Right lobe of liver (tissue), 6 donors: Measurements from ENCODE around the gene MSRB1. TPM values are rescaled to one million over a fixed set of nuclear protein-coding genes. Genes with fewer than 3 reads are reported as not detected.
"Not testable (repeated sequence)": the region's sequence is repeated elsewhere in the genome, so short reads cannot be mapped to it uniquely, and the experiment has no call there.

ENCODE experiments used
- ATAC-seq, 4 donors: fragments of 200-7000 bp; cut with Tn5 transposase; one replicate each; pipeline ENCODE4 v1.9.1; 2020; ENCODE audit warnings: mild to moderate bottlenecking in 4 of 4, moderate library complexity in 4 of 4
- DNase-seq, 3 donors: peaks; one replicate each; pipeline ENCODE4 v3.0.0-alpha.2; 2020
- H3K27ac ChIP-seq, 3 donors: fragments of 200-600 bp; one replicate each; pipeline ENCODE4 v1.8.0; 2022
- H3K27me3 ChIP-seq, 2 donors: fragments of 200-600 bp; one replicate each; pipeline ENCODE4 v1.8.0; 2022
- H3K36me3 ChIP-seq, 4 donors: fragments of 200-600 bp; sonication (generic) in 1 of 4; one replicate each; pipeline versions ENCODE4 v1.5.1 to v1.8.0; 2017 to 2022; ENCODE audit warnings: control low read depth in 1 of 4
- H3K4me1 ChIP-seq, 4 donors: fragments of 200-600 bp; sonication (generic) in 1 of 4; one replicate each; pipeline versions ENCODE4 v1.5.1 to v1.8.0; 2017 to 2022; ENCODE audit warnings: control low read depth in 1 of 4
- H3K4me3 ChIP-seq, 3 donors: fragments of 200-600 bp; one replicate each; pipeline ENCODE4 v1.8.0; 2022
- H3K9me3 ChIP-seq, 4 donors: fragments of 200-600 bp; sonication (generic) in 1 of 4; one replicate each; pipeline versions ENCODE4 v1.5.1 to v1.8.0; 2017 to 2022; ENCODE audit warnings: control low read depth in 1 of 4
- CTCF ChIP-seq, 4 donors: fragments of 200-600 bp in 3 of 4; fragments of 450-650 bp in 1 of 4; IDR thresholded peaks; one replicate each; pipeline versions ENCODE4 v1.5.1 to v1.8.0; 2016 to 2022; ENCODE audit warnings: antibody characterized with exemption in 4 of 4, mild to moderate bottlenecking in 2 of 4
- POLR2A ChIP-seq: fragments of 450-650 bp; IDR thresholded peaks from one replicate; pipeline ENCODE4 v1.6.1; 2017; ENCODE audit warnings: antibody characterized with exemption, mild to moderate bottlenecking
- WGBS: methylation state at CpG from one replicate; pipeline ENCODE4 v1.1.6; 2018; ENCODE audit warnings: low coverage, low lambda C conversion rate; ENCODE audit not compliant: insufficient coverage; ENCODE audit errors: missing lambda C conversion rate; 5-methylcytosine and 5-hydroxymethylcytosine counted together
- intact Hi-C, 2 donors: fragments of 100-400 bp; cut with DNase I; formaldehyde crosslinking; loops; one replicate each; pipeline versions ENCODE4 v1.11.2 to v1.14.1; 2022
- total RNA-seq, 6 experiments: library from RNA; depleted of rRNA in 2 of 6; stranded (reverse); fragments of >200 nt in 2 of 6; fragmentation: NEBNext Ultra II Directional in 3 of 6; extraction: Animal tissue kit (Norgen Biotek cat#: 25700) in 3 of 6; gene quantifications; one replicate each; pipeline versions ENCODE4 v1.1.0 to v1.2.4, GENCODE V29; 2016 to 2023
- donor health status: DM: no; HTN: yes; CAD: no.
- donor health status: DM: no; HTN: no; CAD: no.
- donor health status: DM: no; HTN: no; CAD: no.
- donor health status: DM: no; HTN: yes; CAD: no.
- donor health status: DM: no; HTN: yes; CAD: no.

Gene MSRB1
- total RNA-seq, 6 experiments from 2014 or later: 63.4 to 121 (median 98.5) TPM

DNA sequence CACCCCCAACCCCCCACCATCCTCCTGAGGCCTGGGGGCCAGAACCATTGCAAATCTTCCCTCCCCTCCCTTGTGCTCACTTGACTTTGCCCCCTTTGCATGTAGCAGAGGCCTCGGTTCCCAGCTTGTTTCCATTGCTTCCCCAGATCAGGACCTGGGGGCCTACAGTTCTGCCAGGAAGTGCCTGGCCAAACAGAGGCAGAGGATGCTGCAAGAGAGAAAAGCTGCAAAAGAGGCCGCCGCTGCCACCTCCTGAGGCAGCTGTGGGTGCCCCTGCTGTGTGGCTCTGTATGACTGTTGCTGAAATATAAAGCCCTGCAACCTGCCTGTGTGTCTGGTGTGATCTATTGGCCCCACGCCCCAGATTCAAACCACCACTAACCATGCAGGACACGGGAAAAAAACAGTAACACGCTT lies 18.7 kb upstream of the MSRB1 start:
- Histone ChIP-seq H3K27me3 (no peaks in the 10 kb centered on the region), H3K36me3 (peaks cover 0 to 28% (median 4%) of the 10 kb centered on the region in 4 donors), H3K27ac (no peak overlapping the region), H3K4me3 (no peak overlapping the region), H3K9me3 (no peaks in the 10 kb centered on the region), H3K4me1 (peaks cover 0 to 27% (median 4%) of the 10 kb centered on the region in 4 donors)
- no peak for TF ChIP-seq POLR2A
- no peak for TF ChIP-seq CTCF (IDR thresholded peaks at IDR 0.05)
- DNase-seq (no peak), ATAC-seq (no peak)
- intact Hi-C loops: no loop called here
- 70% methylated on average over 4 of the region's 6 CpGs for WGBS

DNA sequence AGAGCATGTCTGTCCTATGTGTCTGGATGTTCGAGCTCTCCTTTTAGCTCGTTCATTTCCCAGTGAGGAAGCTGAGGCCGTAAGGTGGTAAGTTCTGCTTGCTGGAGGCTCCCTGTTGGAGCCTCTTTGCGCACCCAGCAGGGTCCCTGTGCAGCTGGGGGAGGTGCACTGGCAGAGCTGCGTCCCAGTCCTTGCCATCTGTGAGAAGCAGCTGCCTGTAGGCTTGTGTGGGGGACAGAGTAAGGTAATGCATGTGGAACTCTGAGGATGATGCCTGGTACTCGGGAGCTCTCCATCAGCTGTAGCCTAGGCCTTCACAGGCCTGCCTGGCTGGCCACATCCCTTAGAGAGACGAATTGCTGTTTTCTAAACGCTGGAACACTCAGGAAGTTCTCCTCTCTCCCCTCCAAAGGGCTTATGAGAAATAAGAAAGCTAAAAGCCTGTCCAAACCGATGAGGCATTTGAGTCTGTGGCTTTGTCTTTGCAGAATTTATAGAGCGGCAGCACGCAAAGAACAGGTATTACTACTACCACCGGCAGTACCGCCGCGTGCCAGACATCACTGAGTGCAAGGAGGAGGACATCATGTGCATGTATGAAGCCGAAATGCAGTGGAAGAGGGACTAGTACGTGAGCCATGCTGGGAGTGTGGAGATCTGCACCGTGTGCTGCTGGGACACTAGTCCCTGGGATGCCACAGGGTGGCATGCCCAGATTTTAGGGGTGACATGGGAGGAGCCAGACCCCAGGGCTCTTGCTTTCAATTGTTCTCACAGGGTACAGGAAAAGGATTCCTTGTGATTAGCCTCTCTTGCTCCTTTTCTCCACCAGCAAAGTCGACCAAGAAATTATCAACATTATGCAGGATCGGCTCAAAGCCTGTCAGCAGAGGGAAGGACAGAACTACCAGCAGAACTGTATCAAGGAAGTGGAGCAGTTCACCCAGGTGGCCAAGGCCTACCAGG lies 17.9 kb upstream of the MSRB1 start:
- Histone ChIP-seq H3K27ac (no peak overlapping the region), H3K4me1 (peaks cover 0 to 24% (median 4%) of the 10 kb centered on the region in 4 donors), H3K36me3 (peaks cover 0 to 28% (median 4%) of the 10 kb centered on the region in 4 donors), H3K27me3 (no peaks in the 10 kb centered on the region), H3K9me3 (no peaks in the 10 kb centered on the region), H3K4me3 (peak overlapping the region in 2 of 3 donors; percentile 77 to 99)
- intact Hi-C loops: no loop called here
- TF ChIP-seq CTCF (IDR thresholded peaks at IDR 0.05) (no peak), POLR2A (no peak)
- 32% methylated on average over 11 of the region's 20 CpGs for WGBS
- DNase-seq (no peak), ATAC-seq (no peak)

- Histone ChIP-seq H3K27me3 (no peaks in the 10 kb centered on the region), H3K36me3 (peaks cover 0 to 28% (median 4%) of the 10 kb centered on the region in 4 donors), H3K9me3 (no peaks in the 10 kb centered on the region), H3K27ac (peak within 1 kb of the TSS; percentile 65 to 81 (median 79)), H3K4me1 (peaks cover 0 to 19% (median 2%) of the 10 kb centered on the region in 4 donors), H3K4me3 (peak within 1 kb of the TSS; percentile 77 to 99 (median 99))
- DNase-seq: peak; percentile 96
- WGBS: 0% methylated on average over 6 of the region's 79 CpGs
- intact Hi-C loops: no loop called here
- TF ChIP-seq CTCF (IDR thresholded peaks at IDR 0.05) (peak; percentile 51 to 89 (median 84)), POLR2A (peak; percentile 97)
- ATAC-seq: peak; percentile 93 to 98 (median 96)
Measured at GRCh38 chr16:1959269-1960039, 16.5 kb upstream of the MSRB1 start, which contains the start of gene NDUFB10. NDUFB10 (plus strand) TSS chr16:1959538; CDS start chr16:1959625, 87 bp downstream.

- ATAC-seq: peak in 3 of 4 donors; percentile 2 to 21 (median 2)
- TF ChIP-seq CTCF (IDR thresholded peaks at IDR 0.05) (no peak), POLR2A (no peak)
- Histone ChIP-seq H3K4me1 (peaks cover 0 to 17% (median 2%) of the 10 kb centered on the region in 4 donors), H3K27ac (no peak overlapping the region), H3K36me3 (peaks cover 0 to 28% (median 4%) of the 10 kb centered on the region in 4 donors), H3K4me3 (peak overlapping the region in 2 of 3 donors; percentile 77 to 99), H3K27me3 (no peaks in the 10 kb centered on the region), H3K9me3 (no peaks in the 10 kb centered on the region)
- intact Hi-C loops: no loop called here
- 8% methylated on average over 5 of the region's 14 CpGs for WGBS
- peak in 2 of 3 donors; percentile 51 to 68 for DNase-seq
Measured at GRCh38 chr16:1958715-1959268, 15.8 kb upstream of the MSRB1 start.

DNA sequence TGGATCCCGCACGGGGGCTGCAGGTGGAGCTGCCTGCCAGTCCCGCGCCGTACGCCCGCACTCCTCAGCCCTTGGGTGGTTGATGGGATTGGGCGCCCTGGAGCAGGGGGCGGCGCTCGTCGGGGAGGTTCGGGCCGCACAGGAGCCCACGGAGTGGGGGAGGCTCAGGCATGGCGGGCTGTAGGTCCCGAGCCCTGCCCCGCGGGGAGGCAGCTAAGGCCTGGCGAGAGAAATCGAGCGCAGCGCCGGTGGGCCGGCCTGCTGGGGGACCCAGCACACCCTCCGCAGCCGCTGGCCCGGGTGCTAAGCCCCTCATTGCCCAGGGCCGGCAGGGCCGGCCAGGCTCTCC lies 15.1 kb upstream of the MSRB1 start:
- peaks cover 0 to 21% (median 4%) of the 10 kb centered on the region in 4 donors for H3K36me3 ChIP-seq
- H3K27ac ChIP-seq, H3K9me3 ChIP-seq, intact Hi-C loops, ATAC-seq, H3K27me3 ChIP-seq, H3K4me3 ChIP-seq: not testable (repeated sequence)
- 94% methylated on average over 5 of the region's 30 CpGs for WGBS
- peaks cover 0 to 11% (median 2%) of the 10 kb centered on the region in 4 donors for H3K4me1 ChIP-seq
- peak in 2 of 3 donors; percentile 33 to 51 for DNase-seq

DNA sequence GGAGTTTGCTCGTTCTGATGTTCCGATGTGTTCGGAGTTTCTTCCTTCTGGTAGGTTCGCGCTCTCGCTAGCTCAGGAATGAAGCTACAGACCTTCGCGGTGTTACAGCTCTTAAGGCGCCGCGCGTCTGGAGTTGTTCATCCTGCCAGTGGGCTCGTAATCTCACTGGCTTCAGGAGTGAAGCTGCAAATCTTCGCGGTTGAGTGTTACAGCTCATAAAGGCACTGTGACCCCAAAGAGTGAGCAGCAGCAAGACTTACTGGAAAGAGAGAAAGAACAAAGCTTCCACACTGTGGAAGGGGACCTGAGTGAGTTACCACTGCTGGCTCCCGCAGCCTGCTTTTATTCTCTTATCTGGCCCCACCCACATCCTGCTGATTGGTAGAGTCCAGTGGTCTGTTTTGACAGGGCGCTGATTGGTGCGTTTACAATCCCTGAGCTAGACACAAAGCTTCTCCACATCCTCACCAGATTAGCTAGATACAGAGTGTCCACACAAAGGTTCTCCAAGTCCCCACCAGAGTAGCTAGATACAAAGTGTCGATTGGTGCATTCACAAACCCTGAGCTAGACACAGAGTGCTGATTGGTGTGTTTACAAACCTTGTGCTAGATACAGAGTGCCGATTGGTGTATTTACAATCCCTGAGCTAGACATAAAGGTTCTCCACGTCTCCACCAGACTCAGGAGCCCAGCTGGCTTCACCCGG lies 14.6 kb upstream of the MSRB1 start:
- Histone ChIP-seq H3K4me1 (peaks cover 0 to 11% (median 2%) of the 10 kb centered on the region in 4 donors), H3K36me3 (peaks cover 0 to 16% (median 4%) of the 10 kb centered on the region in 4 donors)
- DNase-seq, H3K27ac ChIP-seq, H3K27me3 ChIP-seq, H3K4me3 ChIP-seq, intact Hi-C loops, H3K9me3 ChIP-seq, ATAC-seq: not testable (repeated sequence)
- WGBS: 92% methylated on average over 12 of the region's 22 CpGs
